HEK293T (cell line): Measurements from ENCODE around the gene GLRB.

Experiments used
- ELF4 ChIP-seq: fragments of 450-650 bp; IDR thresholded peaks from 2 replicates; pipeline ENCODE4 v1.6.1; 2017; ENCODE audit warnings: antibody characterized with exemption
- FOXM1 ChIP-seq: fragments of 450-650 bp; IDR thresholded peaks from 2 replicates; pipeline ENCODE4 v1.6.1; 2017; ENCODE audit warnings: mild to moderate bottlenecking, borderline replicate concordance
- HDGF ChIP-seq: fragments of 450-650 bp; IDR thresholded peaks from 2 replicates; pipeline ENCODE4 v1.6.1; 2017; ENCODE audit warnings: antibody characterized with exemption, borderline replicate concordance
- ZNF384 ChIP-seq: fragments of 450-650 bp; IDR thresholded peaks from 2 replicates; pipeline ENCODE4 v1.6.1; 2016

- TF ChIP-seq ELF4, result no peak
- TF ChIP-seq FOXM1, result no peak
- TF ChIP-seq ZNF384, result no peak
- TF ChIP-seq HDGF, result no peak
Observed at GRCh38 chr4:157127571-157127970, 51.6 kb downstream of the GLRB start.
